Measurements from ENCODE around the gene CEBPZOS. TPM values are rescaled to one million over a fixed set of nuclear protein-coding genes. Genes with fewer than 3 reads are reported as not detected.

CEBPZOS gene
- total RNA-seq, 1 donor from 2014 or later, result 13.6 TPM

- DNase-seq (ENCODE audit: low spot score), result peak; percentile 56
- Histone ChIP-seq H3K4me1 (no peaks in the 10 kb centered on the region), H3K4me2 (no peak overlapping the region), H3K36me3 (peaks cover 7% of the 10 kb centered on the region), H3K4me3 (no peak overlapping the region), H4K20me1 (ENCODE audit: low read depth) (no peaks in the 10 kb centered on the region), H3K9me3 (ENCODE audit: low read depth) (peaks cover 8% of the 10 kb centered on the region), H3K79me2 (ENCODE audit: low read depth) (no peaks in the 10 kb centered on the region), H2AFZ (replicated peaks) (peak overlapping the region; percentile 59), H3F3A (ENCODE audit: low read depth) (no peaks in the 10 kb centered on the region), H3K27ac (no peak overlapping the region), H3K27me3 (no peaks in the 10 kb centered on the region), H3K9ac (no peak overlapping the region)
- Mint-ChIP-seq H3K27ac (no peak overlapping the region), H3K4me3 (no peak overlapping the region), H3K4me1 (no peaks in the 10 kb centered on the region), H3K36me3 (peaks cover 6% of the 10 kb centered on the region), H3K9me3 (peaks cover 23% of the 10 kb centered on the region), H3K27me3 (ENCODE audit: insufficient read depth, low read depth) (peaks cover 2% of the 10 kb centered on the region)
- TF ChIP-seq EZH2 (IDR thresholded peaks at IDR 0.05) (no peak), CTCF (IDR thresholded peaks at IDR 0.05) (peak; percentile 93)
Observed at GRCh38 chr2:37168217-37168981, 27.9 kb upstream of the CEBPZOS start.

GRCh38 chr2:37171624-37171950 is 24.7 kb upstream of the CEBPZOS start:
- no peak overlapping the region for H3K4me2 ChIP-seq
- no peaks in the 10 kb centered on the region for H3K27me3 Mint-ChIP-seq (ENCODE audit: insufficient read depth, low read depth)
- H3K27me3 ChIP-seq, result no peaks in the 10 kb centered on the region
- H3K4me1 ChIP-seq, result no peaks in the 10 kb centered on the region
- no peaks in the 10 kb centered on the region for H4K20me1 ChIP-seq (ENCODE audit: low read depth)
- TF ChIP-seq EZH2 (IDR thresholded peaks at IDR 0.05), result no peak
- no peak for TF ChIP-seq EZH2phosphoT487 (IDR thresholded peaks at IDR 0.05)
- no peaks in the 10 kb centered on the region for H3K36me3 Mint-ChIP-seq
- no peak overlapping the region for H3K4me3 Mint-ChIP-seq
- no peaks in the 10 kb centered on the region for H3F3A ChIP-seq (ENCODE audit: low read depth)
- no peak overlapping the region for H2AFZ ChIP-seq (replicated peaks)
- H3K36me3 ChIP-seq, result no peaks in the 10 kb centered on the region
- H3K9ac ChIP-seq, result no peak overlapping the region
- peaks cover under 1% of the 10 kb centered on the region for H3K9me3 Mint-ChIP-seq
- no peaks in the 10 kb centered on the region for H3K9me3 ChIP-seq (ENCODE audit: low read depth)
- H3K27ac ChIP-seq, result no peak overlapping the region
- H3K79me2 ChIP-seq (ENCODE audit: low read depth), result no peaks in the 10 kb centered on the region
- no peak overlapping the region for H3K4me3 ChIP-seq
- no peaks in the 10 kb centered on the region for H3K4me1 Mint-ChIP-seq
- DNase-seq (ENCODE audit: low spot score), result no peak
- H3K27ac Mint-ChIP-seq, result no peak overlapping the region

- TF ChIP-seq CTCF (IDR thresholded peaks at IDR 0.05), result no peak
- TF ChIP-seq EZH2 (IDR thresholded peaks at IDR 0.05), result no peak
- no peak for TF ChIP-seq EZH2phosphoT487 (IDR thresholded peaks at IDR 0.05)
- H3K4me1 ChIP-seq, result no peaks in the 10 kb centered on the region
- no peaks in the 10 kb centered on the region for H3K36me3 Mint-ChIP-seq
- H3K27me3 ChIP-seq, result no peaks in the 10 kb centered on the region
- H3K36me3 ChIP-seq, result no peaks in the 10 kb centered on the region
- H3K27ac ChIP-seq, result no peak overlapping the region
- H3K27me3 Mint-ChIP-seq (ENCODE audit: insufficient read depth, low read depth), result no peaks in the 10 kb centered on the region
- no peaks in the 10 kb centered on the region for H4K20me1 ChIP-seq (ENCODE audit: low read depth)
- no peak for DNase-seq (ENCODE audit: low spot score)
- no peaks in the 10 kb centered on the region for H3F3A ChIP-seq (ENCODE audit: low read depth)
- no peaks in the 10 kb centered on the region for H3K4me1 Mint-ChIP-seq
- H3K27ac Mint-ChIP-seq, result no peak overlapping the region
- no peak overlapping the region for H3K4me3 Mint-ChIP-seq
- no peak overlapping the region for H3K4me3 ChIP-seq
- H3K9me3 Mint-ChIP-seq, result no peaks in the 10 kb centered on the region
- no peak overlapping the region for H3K9ac ChIP-seq
- peak overlapping the region; percentile 42 for H2AFZ ChIP-seq (replicated peaks)
- H3K9me3 ChIP-seq (ENCODE audit: low read depth), result no peaks in the 10 kb centered on the region
- H3K79me2 ChIP-seq (ENCODE audit: low read depth), result no peaks in the 10 kb centered on the region
- no peak overlapping the region for H3K4me2 ChIP-seq
Observed at GRCh38 chr2:37173741-37174140, 22.6 kb upstream of the CEBPZOS start.

- Mint-ChIP-seq H3K27me3 (ENCODE audit: insufficient read depth, low read depth) (peaks cover 2% of the 10 kb centered on the region), H3K4me1 (no peaks in the 10 kb centered on the region), H3K36me3 (no peaks in the 10 kb centered on the region), H3K27ac (no peak overlapping the region), H3K4me3 (no peak overlapping the region), H3K9me3 (no peaks in the 10 kb centered on the region)
- Histone ChIP-seq H3K4me1 (peaks cover 9% of the 10 kb centered on the region), H3K4me3 (no peak overlapping the region), H4K20me1 (ENCODE audit: low read depth) (no peaks in the 10 kb centered on the region), H3K27ac (no peak overlapping the region), H3K79me2 (ENCODE audit: low read depth) (no peaks in the 10 kb centered on the region), H3K9ac (no peak overlapping the region), H3K27me3 (no peaks in the 10 kb centered on the region), H2AFZ (replicated peaks) (peak overlapping the region; percentile 54), H3K9me3 (ENCODE audit: low read depth) (no peaks in the 10 kb centered on the region), H3F3A (ENCODE audit: low read depth) (peaks cover 11% of the 10 kb centered on the region), H3K36me3 (no peaks in the 10 kb centered on the region), H3K4me2 (no peak overlapping the region)
- DNase-seq (ENCODE audit: low spot score), result no peak
- no peak for TF ChIP-seq EZH2 (IDR thresholded peaks at IDR 0.05)
- TF ChIP-seq CTCF (IDR thresholded peaks at IDR 0.05), result peak; percentile 41
- no peak for TF ChIP-seq EZH2phosphoT487 (IDR thresholded peaks at IDR 0.05)
Observed at GRCh38 chr2:37180006-37180639, 16.2 kb upstream of the CEBPZOS start.

All from neural progenitor cell (in vitro differentiated cells).